Measurements from ENCODE around the gene NEU4.
A peak's percentile ranks its signal among the peaks of the same experiment; 100 is the strongest.

NEU4 gene

DNA sequence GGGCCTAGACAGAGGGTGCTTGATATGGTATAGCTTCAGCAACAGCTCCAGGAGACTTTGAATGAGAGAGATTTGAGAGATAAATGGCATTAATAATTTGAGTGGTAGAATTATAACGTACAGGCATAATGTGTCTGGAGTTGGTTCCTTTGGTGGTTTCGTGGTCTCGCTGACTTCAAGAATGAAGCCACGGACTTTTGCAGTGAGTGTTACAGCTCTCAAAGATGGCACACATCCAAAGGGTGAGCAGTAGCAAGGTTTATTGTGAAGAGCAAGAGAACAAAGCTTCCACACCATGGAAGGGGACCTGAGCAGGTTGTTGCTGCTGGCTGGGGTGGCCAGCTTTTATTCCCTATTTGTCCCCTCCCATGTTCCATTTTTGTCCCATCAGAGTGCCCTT, 26.6 kb downstream of the NEU4 start:
- no peak for DNase-seq

DNA sequence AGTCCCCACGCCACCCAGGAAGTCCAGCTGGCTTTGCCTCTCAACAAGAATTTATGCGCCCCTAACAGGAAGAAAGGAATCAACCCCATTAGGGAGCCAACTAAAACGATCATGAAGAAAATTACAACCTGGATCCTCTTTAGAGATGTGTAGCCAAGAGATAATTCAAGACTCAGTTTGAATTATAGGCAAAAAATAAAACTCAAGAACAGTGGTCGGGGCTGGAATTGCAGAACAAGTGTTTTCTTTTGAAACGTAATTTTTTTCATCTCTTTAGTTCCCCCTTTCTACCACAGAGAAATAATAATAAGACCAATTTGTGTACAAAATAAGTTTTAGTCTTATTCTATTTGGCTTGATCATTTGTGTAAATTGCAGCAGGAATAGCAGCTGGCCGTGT, 27.3 kb downstream of the NEU4 start:
- DNase-seq, result no peak

- no peak for DNase-seq
Measured at GRCh38 chr2:241837197-241837965, 28.4 kb downstream of the NEU4 start.

DNA sequence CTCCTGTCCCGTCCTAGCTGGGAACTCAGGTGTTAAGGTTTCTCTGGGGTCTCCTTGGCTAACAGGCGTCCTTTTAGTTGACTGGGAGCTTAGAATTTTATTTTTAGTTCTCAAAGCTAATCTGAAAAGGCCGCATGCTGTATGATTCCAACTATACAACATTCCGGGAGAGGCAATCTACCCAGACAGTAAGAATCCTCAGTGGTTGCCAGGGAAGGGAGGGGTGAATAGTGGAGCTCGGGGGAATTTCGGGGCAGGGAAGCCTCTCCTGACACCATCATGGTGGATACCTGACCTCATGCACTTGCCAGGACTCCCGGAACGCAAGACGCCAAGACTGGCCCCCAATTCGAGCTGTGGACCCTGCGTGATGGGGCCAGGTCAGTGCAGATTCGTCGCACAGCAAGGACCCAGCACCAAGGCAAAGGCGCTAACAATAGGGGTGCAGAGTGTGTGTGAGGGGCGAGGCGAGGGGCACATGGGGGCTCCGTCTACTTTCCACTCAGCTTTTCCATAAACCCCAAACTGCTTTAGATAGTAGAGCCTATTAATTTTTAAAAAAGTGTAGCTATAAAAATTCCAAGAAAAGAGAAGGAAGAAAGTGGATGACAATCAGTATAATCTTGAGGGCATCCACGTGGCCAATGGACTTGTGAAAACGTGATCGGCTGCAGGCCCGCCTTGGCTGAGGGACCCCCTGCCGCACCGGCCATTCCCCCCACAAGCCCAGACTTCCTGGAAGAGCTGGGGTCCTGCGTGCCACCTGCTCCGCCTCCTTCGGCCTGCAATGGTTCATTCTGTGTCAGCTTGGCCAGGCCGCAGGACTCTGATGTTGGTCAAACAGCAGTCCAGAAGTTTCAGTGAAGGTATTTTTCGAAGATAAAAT, 32.4 kb downstream of the NEU4 start:
- DNase-seq, result no peak

GRCh38 chr2:241842067-241842415, 33.0 kb downstream of the NEU4 start:
- DNase-seq, result no peak

DNA sequence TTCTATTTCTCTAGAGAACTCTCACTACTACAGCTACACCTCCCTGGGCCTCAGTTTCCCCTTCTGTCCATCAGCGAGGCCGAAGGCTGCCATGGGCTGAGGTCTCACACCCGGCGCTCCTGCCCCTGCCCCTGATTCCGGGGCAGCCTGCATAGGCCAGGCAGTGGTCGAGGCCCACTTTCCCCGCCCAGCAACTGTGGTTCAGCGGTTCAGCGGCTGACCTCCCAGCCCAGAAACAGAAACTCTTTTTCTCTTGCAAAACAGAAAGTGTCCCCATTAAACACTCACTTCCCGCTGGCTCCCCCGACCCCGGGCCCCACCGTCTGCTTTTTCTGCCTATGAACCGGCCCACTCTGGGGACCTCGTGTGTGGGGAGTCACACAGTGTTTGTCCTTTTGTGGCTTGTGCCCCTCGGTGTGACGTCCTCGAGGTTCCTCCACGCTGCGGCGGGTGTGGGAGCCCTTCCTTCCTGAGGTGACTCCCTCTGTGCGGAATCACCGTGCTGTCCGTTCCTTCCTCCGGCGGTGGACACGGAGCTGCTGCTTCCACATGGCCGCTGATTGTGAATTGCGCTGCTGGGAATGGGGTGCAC, 33.7 kb downstream of the NEU4 start:
- DNase-seq, result no peak

GRCh38 chr2:241843321-241844065, 34.5 kb downstream of the NEU4 start:
- no peak for DNase-seq

- DNase-seq, result peak; percentile 29
Measured at GRCh38 chr2:241844066-241844728, 35.2 kb downstream of the NEU4 start.

- no peak for DNase-seq
Measured at GRCh38 chr2:241844831-241845578, 36.0 kb downstream of the NEU4 start.

GRCh38 chr2:241846406-241846805, 37.4 kb downstream of the NEU4 start:
- DNase-seq, result no peak

- no peak for DNase-seq
Measured at GRCh38 chr2:241848761-241849615, 40.0 kb downstream of the NEU4 start.

DNA sequence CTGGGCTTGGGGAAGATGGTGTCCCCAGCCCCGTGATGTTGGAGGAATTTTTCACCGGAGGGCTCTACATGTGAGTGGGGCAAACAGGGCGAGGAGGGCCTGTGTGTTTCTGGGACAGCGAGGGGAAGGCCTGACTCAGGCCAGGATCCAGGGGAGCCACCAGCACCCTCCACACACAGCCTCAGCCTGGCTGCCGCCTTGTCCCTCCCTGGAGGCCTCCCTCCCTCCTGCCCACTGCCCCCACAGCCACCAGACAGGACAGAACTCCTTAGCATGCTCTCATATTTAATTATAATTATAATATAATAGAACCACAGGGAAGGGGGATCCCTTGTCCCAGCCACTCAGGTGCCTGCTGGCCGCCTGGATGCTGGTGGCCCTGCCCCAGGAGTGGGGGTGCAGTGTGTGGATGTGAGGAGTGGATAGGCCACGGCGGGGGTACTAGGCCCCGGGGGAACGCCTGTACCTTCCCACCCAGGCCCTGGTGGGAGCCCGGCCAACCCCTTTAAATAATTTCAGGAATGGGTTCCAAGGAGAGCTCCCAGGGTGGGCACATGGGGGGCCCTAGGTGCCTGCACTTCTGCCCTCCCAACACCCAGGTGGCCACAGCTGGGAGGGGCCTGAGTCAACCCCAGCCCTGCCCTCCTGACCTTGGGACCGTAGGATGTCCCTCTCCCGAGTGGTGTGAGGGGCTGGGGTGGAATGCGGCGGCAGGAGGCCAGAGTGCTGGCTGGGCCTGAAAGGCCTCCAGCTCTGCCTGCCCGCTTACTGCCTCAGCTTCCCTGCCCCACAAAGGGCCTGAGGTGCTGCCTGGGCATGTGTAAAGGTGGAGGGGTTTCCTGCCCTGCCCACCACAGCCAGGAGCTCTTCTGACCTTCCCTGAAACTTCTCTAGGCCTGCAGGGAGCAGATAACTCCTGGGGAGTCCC, 40.9 kb downstream of the NEU4 start:
- DNase-seq, result no peak

- no peak for DNase-seq
Measured at GRCh38 chr2:241850544-241851324, 41.7 kb downstream of the NEU4 start.

DNA sequence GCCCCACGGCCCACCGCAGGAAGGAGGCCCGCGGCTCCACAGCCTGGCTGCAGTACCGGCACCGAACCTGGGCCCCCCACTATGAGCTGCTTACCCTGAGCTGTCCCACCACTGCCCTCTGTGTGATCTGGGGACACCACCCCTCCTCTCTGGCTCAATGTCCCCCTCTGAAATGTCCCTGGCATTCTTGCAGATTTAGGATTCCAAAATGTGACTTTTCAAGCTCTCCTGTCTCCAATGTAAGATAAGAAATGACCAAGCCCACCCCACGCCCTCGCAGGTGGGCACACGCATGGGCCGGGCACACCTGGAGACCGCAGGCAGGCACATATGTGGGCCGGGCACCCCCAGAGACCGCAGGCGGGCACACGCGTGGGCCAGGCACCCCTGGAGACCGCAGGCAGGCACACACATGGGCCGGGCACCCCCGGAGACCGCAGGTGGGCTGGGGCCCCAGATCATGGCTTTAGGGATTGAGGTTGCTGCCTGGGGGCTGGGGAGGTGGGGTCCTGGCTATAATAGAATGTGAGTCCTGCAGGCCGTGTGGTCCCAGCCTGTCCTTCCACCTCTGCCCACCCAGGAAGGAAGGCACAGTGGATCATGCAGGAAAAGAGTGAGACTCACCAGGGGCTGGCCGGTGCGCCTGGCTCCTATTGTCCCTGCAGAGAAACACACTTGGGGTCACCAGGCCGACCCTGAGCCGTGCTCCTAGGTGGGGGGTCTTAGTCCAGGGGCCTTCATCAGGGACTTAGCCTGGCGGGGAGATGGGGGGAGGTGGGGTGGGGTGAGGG, 42.5 kb downstream of the NEU4 start:
- DNase-seq, result no peak

- no peak for DNase-seq
Measured at GRCh38 chr2:241852116-241852980, 43.4 kb downstream of the NEU4 start.

GRCh38 chr2:241852981-241853631, 44.1 kb downstream of the NEU4 start:
- no peak for DNase-seq

All from DMS153 (cell line).